ENCODE measurements around the gene ARMC9.

The ARMC9 gene

DNA sequence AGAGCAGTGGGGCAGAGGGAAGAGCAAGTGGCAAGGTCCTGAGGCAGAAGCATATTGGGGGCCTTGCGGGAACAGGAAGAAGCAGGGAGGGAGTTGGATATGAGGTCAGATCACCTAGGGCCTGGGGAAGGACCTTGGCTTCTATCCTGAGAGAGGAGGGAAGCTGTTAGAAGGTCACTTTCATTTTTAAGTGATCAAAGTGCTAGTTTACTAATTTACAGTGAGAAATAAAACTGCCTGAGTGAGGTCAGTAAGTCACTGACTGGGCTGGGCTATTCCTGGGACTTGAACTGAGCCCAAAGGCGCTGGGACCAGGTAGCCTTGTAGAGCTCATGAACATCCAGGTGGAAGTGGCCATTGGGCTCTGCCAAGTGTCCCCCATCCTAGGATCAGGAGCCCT is 120.5 kb downstream of the ARMC9 start:
- no peak for DNase-seq (ENCODE audit: low spot score)

GRCh38 chr2:231319867-231320266 is 121.4 kb downstream of the ARMC9 start:
- DNase-seq (ENCODE audit: low spot score), result no peak

GRCh38 chr2:231321021-231321420 is 122.6 kb downstream of the ARMC9 start:
- no peak for DNase-seq (ENCODE audit: low spot score)

DNA sequence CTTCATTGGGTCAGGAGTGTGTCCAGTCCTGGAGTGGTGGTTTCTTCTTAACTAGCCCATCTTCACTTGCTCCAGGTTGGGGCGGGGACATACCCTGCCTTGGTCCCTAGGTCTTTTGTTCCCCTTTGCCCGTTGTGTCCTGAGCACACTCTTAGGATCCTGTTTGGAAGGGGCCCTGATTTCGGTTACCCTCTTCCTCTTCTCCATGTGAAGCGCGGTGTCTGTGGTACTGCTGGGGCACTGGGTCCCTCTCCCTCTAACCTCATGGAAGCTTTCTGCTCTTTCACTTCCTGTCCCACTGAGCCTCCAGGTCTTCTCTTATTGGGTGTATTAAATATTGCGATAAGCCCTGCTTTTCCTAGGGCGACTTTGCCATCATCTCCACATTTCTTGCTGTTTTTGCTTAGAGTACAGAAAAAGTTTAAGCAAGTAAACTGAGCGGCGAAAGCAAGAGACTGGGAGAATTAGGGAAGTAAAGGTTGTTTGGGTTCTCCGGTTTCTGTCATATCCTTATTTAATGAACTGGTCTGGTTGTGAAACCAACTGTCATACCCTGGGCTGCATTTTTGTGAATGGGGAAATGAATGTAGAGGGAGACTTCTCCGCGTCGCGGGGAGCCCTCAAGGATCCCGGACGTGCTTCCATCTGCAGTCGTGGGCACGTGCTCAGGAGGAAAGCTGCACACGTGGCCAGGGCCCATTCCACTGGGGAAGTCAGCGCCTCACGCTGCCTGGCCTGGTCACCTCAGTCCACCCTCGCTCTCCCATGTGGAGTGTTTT is 123.3 kb downstream of the ARMC9 start:
- DNase-seq (ENCODE audit: low spot score), result no peak

- DNase-seq (ENCODE audit: low spot score), result no peak
Measured at GRCh38 chr2:231323316-231323715, 124.9 kb downstream of the ARMC9 start.

- no peak for DNase-seq (ENCODE audit: low spot score)
Measured at GRCh38 chr2:231325826-231326225, 127.4 kb downstream of the ARMC9 start.

DNA sequence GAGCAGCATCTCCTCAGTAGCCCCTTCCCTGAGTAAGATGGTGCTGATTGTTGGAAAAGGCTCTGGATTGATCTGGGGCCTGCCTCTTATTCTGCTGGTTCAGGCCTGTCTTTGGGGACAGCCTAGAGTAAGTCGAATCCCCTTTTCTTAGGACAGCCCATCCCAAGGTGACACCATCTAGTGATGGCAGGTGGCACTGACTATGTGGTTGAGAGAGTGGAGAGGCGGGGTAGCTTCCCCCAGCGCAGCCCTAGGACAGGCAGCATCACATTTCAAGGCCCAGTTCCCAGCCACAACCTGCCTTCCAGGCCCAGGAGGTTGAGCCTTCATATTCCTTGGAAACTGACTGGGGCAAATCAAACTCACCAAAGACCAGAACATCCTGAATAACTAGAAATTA is 128.0 kb downstream of the ARMC9 start:
- no peak for DNase-seq (ENCODE audit: low spot score)

- no peak for DNase-seq (ENCODE audit: low spot score)
Measured at GRCh38 chr2:231330311-231330710, 131.9 kb downstream of the ARMC9 start.

DNA sequence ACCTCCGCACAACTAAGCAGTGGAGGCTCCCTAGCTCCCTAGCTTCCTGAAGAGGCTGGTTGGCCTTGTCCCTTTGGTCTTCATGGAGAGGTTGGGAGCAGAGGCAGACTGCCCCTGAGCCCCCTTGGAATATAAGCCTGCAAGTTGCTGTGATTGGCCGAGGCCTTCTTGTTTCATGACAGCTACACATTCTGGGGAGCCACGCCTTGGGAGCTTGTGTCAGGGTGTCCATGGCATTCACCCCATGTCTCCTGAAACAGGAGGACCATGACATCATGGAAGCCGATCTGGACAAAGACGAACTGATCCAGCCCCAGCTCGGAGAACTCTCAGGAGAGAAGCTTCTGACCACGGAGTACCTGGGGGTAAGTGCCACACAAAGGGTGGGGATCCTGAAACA is 133.1 kb downstream of the ARMC9 start:
- DNase-seq (ENCODE audit: low spot score), result no peak

DNA sequence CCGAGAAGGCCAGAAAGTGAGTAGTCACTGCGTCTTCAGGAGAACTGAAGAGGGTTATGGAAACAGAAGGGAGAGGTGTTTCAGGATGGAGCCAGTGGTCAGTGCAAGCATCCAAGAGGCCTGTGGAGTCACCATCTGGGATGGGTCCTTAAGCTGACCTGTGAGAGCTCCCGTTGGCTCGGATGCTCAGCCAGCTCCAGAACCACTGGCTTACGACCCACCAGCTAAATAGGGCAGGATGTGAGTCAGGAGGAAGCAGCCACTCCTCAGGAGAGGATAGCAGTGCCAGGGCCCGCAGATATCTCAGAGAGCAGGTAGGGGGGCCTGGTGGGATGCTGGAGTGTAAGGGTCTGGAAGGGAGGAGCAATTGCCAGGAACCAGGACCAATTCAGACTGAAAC is 134.0 kb downstream of the ARMC9 start:
- no peak for DNase-seq (ENCODE audit: low spot score)

GRCh38 chr2:231332872-231333500 is 134.6 kb downstream of the ARMC9 start:
- DNase-seq (ENCODE audit: low spot score), result no peak

- no peak for DNase-seq (ENCODE audit: low spot score)
Measured at GRCh38 chr2:231334179-231334930, 135.9 kb downstream of the ARMC9 start.

DNA sequence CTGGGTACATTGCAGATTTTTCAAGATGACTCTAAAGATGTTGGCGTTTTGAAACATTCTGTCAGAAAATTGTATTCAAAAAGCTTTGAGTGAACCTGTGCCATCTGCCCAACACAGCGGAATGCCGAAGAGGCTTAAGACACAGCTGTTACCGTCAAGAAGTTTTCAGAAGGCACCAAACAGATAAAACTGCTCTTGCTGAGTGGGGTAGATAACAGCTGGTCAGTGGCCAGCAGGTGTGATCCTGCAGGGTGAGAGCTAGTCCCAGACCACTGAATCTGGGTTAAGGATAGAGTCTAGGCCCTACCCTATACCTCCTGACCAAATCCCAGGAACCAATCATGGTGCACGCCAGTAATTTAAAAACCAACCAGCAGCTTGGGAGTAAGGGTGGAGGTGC is 136.6 kb downstream of the ARMC9 start:
- no peak for DNase-seq (ENCODE audit: low spot score)

DNA sequence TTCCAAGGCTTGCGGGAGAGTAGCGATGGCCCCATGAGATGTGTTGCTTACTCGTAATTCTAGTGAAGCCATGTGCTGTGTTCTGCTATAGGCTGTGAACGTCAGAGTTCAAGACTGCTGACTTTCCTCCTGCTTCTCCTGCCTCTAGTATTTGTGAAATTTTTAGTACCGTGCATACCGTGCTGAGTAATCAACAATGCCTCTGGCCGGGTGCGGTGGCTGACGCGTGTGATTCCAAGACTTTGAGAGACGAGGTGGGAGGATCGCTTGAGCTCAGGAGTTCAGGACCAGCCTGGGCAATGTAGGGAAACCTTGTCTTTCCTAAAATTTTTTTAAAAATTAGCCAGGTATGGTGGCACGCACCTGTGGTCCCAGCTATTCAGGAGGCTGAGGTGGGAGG is 137.2 kb downstream of the ARMC9 start:
- no peak for DNase-seq (ENCODE audit: low spot score)

DNA sequence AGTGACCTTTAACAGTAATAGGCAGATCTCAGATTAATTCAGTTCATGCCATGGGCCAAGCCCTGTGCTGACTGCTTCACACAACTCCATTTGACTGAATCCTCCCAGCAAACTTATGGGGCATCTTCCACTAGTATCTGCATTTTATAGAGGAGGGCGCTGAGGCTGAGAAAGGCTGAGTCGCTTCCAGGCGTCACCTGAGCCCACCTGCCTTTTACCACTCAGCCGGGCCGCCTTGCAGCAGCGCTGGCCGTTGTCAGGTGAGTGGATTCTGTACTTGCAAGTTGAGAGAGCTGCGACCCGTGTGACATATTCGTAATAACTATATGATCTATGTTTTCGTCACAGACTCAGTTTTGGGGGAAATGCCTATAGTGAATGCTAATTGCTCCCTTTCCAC is 137.8 kb downstream of the ARMC9 start:
- no peak for DNase-seq (ENCODE audit: low spot score)

GRCh38 chr2:231336700-231337099 is 138.3 kb downstream of the ARMC9 start:
- DNase-seq (ENCODE audit: low spot score), result no peak

DNA sequence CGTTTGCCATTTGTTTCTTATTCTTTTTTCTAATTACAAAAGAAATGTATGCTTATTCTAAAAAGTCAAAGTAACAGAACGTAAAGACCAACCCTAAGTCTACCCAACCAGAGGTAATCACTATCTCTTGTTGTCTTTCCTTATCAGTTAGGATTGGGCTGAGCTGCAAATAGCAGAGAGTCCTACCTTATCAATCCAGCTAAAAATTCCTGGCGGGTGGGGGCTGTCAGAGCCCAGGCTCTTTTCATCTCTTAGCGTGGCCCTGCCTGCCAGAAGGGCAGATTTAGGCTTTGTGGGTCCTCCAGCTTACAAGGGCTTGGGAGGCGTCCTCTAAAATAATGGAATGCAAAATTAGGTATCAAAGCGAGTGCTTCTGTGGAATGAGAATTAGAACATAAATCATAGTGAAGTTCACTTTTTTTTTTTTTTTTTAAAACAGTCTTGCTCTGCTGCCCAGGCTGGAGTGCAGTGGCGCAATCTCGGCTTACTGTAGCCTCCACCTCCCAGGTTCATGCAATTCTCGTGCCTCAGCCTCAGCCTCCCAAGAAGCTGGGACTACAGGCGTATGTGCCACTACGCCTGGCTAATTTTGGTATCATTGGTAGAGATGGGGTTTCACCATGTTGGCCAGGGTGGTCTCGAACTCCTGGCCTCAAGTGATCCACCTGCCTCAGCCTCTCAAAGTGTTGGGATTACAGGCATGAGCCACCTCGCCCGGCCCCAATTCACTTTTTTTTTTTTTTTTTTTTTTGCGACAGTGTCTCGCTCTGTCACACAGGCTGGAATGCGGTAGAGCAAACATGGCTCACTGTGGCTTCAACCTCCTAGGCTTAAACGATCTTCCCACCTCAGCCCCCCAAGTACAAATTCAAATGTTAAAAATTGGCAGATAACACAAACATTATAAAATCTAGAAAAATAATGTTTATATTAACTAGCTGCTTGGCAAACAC is 139.7 kb downstream of the ARMC9 start:
- no peak for DNase-seq (ENCODE audit: low spot score)

- DNase-seq (ENCODE audit: low spot score), result no peak
Measured at GRCh38 chr2:231339316-231339715, 140.9 kb downstream of the ARMC9 start.

DNA sequence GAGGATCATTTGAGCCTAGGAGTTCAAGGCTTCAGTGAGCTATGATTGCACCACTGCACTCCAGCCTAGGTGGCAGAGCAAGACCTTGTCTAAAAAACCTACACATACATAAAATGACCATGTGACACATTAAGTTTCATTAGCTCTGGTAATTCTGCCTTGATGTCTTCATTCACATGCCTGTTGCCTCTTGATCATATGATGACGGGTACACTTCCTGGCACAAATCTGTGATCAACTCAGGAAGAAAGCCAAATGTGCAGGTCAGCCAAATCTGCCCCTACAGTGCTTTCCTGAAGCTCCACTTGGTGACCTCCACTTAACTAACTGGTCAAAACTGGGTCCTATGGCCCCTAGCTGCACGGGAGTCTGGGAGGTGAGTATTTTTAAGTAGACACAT is 142.7 kb downstream of the ARMC9 start:
- DNase-seq (ENCODE audit: low spot score), result no peak

GRCh38 chr2:231342061-231342711 is 143.8 kb downstream of the ARMC9 start:
- DNase-seq (ENCODE audit: low spot score), result no peak

GRCh38 chr2:231343006-231343710 is 144.7 kb downstream of the ARMC9 start:
- DNase-seq (ENCODE audit: low spot score), result no peak

Measured in CD4-positive, alpha-beta T cell treated with Interleukin-15 for 4 hours (primary cell).